H1 (cell line): ENCODE results near the gene NAXE. TPM values are rescaled to one million over a fixed set of nuclear protein-coding genes. Genes with fewer than 3 reads are reported as not detected.

Source experiments
- CTCF ChIA-PET: fragments of 300-600 bp; sonication (Branson Sonifier 250); formaldehyde crosslinking; loops from one replicate; lab custom pipeline; 2021; ENCODE audit not compliant: partially characterized antibody; lab: Charles Lee
- POLR2A ChIA-PET: fragments of 300-600 bp; sonication (Branson Sonifier 250); formaldehyde crosslinking; loops from one replicate; lab custom pipeline; 2021; ENCODE audit warnings: inconsistent platforms; ENCODE audit not compliant: partially characterized antibody; lab: Charles Lee
- DNase-seq, 2 experiments: peaks; one replicate each; pipeline versions ENCODE4 v3.0.0 to v3.0.0-alpha.2; 2010 to 2022; ENCODE audit warnings: low spot score in 2 of 2, low read depth in 1 of 2, mixed read lengths in 1 of 2
- FAIRE-seq: peaks from 2 replicates; lab custom pipeline; 2011; peaks lifted over from hg19 to GRCh38; lab: Jason Lieb, UNC
- H2AFZ ChIP-seq: 2 replicates; pipeline ENCODE4 v1.8.1; 2012; ENCODE audit warnings: low read length, inconsistent platforms
- H2AK5ac ChIP-seq: 2 replicates; pipeline ENCODE4 v1.6.1; 2013; ENCODE audit warnings: low read depth, low read length
- H2BK120ac ChIP-seq: replicated peaks from 2 replicates; pipeline ENCODE3; 2013; ENCODE audit warnings: low read depth, low read length, inconsistent platforms
- H2BK12ac ChIP-seq: 2 replicates; pipeline ENCODE4 v1.6.1; 2013; ENCODE audit warnings: low read depth, low read length
- H2BK15ac ChIP-seq: 2 replicates; pipeline ENCODE4 v1.6.1; 2013; ENCODE audit warnings: low read length
- H2BK20ac ChIP-seq: 2 replicates; pipeline ENCODE4 v1.6.1; 2013; ENCODE audit warnings: low read length
- H2BK5ac ChIP-seq: 2 replicates; pipeline ENCODE4 v1.6.1; 2013; ENCODE audit warnings: low read depth, low read length
- H3K14ac ChIP-seq: 2 replicates; pipeline ENCODE4 v1.6.1; 2013; ENCODE audit warnings: inconsistent platforms; ENCODE audit not compliant: insufficient read length
- H3K18ac ChIP-seq: 2 replicates; pipeline ENCODE4 v1.6.1; 2013; ENCODE audit warnings: low read length; ENCODE audit errors: extremely low read depth
- H3K23ac ChIP-seq: 2 replicates; pipeline ENCODE4 v1.6.1; 2013; ENCODE audit warnings: inconsistent platforms; ENCODE audit not compliant: insufficient read length
- H3K23me2 ChIP-seq: 2 replicates; pipeline ENCODE4 v1.6.1; 2013; ENCODE audit warnings: low read depth, low read length
- H3K27ac ChIP-seq: 2 replicates; pipeline ENCODE4 v1.6.1; 2011; ENCODE audit warnings: low read depth, low read length, inconsistent platforms
- H3K27me3 ChIP-seq, 4 experiments: replicated peaks in 1 of 4; 1 replicate in 1 of 4; 2 replicates in 3 of 4; pipeline versions ENCODE4 v1.6.1 to v1.8.1; 2011 to 2013; ENCODE audit warnings: low read length in 3 of 4, mild to moderate bottlenecking in 3 of 4, inconsistent platforms in 2 of 4, mixed read lengths in 2 of 4, moderate library complexity in 1 of 4; ENCODE audit not compliant: control insufficient read depth in 3 of 4, insufficient read depth in 3 of 4; ENCODE audit errors: extremely low read depth in 1 of 4
- H3K36me3 ChIP-seq, 4 experiments: 2 replicates each; pipeline versions ENCODE4 v1.6.1 to v1.8.1; 2011 to 2013; ENCODE audit warnings: mild to moderate bottlenecking in 4 of 4, low read length in 3 of 4, moderate library complexity in 2 of 4, control low read depth in 1 of 4, inconsistent platforms in 1 of 4; ENCODE audit not compliant: insufficient read depth in 4 of 4, control insufficient read depth in 2 of 4
- H3K4ac ChIP-seq: replicated peaks from 2 replicates; pipeline ENCODE3; 2013; ENCODE audit warnings: low read length, low read depth, mixed read lengths, inconsistent platforms; ENCODE audit not compliant: insufficient read length
- H3K4me1 ChIP-seq, 4 experiments: replicated peaks in 1 of 4; 1 replicate in 1 of 4; 2 replicates in 3 of 4; pipeline versions ENCODE4 v1.6.1 to v1.8.1; 2011 to 2013; ENCODE audit warnings: low read length in 3 of 4, inconsistent platforms in 2 of 4, mixed read lengths in 1 of 4; ENCODE audit not compliant: insufficient read depth in 4 of 4, control insufficient read depth in 3 of 4
- H3K4me2 ChIP-seq, 2 experiments: 2 replicates each; pipeline versions ENCODE4 v1.6.1 to v1.8.1; 2011 to 2013; ENCODE audit warnings: low read depth in 2 of 2, low read length in 2 of 2, control low read depth in 1 of 2, inconsistent platforms in 1 of 2, mild to moderate bottlenecking in 1 of 2; ENCODE audit not compliant: insufficient read depth in 1 of 2
- H3K4me3 ChIP-seq, 4 experiments: fragments of 200-600, 300-600 bp in 1 of 4; sonication (generic), shearing (Covaris generic), sonication (Bioruptor Twin) in 1 of 4; 2 replicates each; pipeline versions ENCODE4 v1.5.1 to v1.8.1; 2011 to 2016; ENCODE audit warnings: low read length in 4 of 4, low read depth in 3 of 4, control low read depth in 2 of 4, inconsistent platforms in 2 of 4, mild to moderate bottlenecking in 2 of 4, mixed read lengths in 1 of 4, moderate library complexity in 1 of 4; ENCODE audit not compliant: insufficient read depth in 2 of 4; ENCODE audit errors: extremely low read depth in 1 of 4
- H3K56ac ChIP-seq: replicated peaks from 2 replicates; pipeline ENCODE3; 2013; ENCODE audit warnings: low read depth, mild to moderate bottlenecking, mixed read lengths, low read length, inconsistent platforms; ENCODE audit not compliant: insufficient read length
- H3K79me1 ChIP-seq: 2 replicates; pipeline ENCODE4 v1.6.1; 2013; ENCODE audit warnings: low read depth, low read length, control low read depth
- H3K79me2 ChIP-seq, 2 experiments: 2 replicates each; pipeline versions ENCODE4 v1.6.1 to v1.8.1; 2012 to 2013; ENCODE audit warnings: low read length in 2 of 2, mild to moderate bottlenecking in 2 of 2, inconsistent platforms in 1 of 2; ENCODE audit not compliant: insufficient read depth in 2 of 2, control insufficient read depth in 1 of 2
- H3K9ac ChIP-seq, 4 experiments: replicated peaks in 1 of 4; 1 replicate in 1 of 4; 2 replicates in 3 of 4; pipeline versions ENCODE4 v1.6.1 to v1.8.1; 2011 to 2013; ENCODE audit warnings: low read depth in 3 of 4, low read length in 3 of 4, control low read depth in 2 of 4, mild to moderate bottlenecking in 2 of 4, moderate library complexity in 2 of 4, inconsistent platforms in 1 of 4; ENCODE audit errors: extremely low read depth in 1 of 4
- H3K9me3 ChIP-seq, 2 experiments: 2 replicates each; pipeline versions ENCODE4 v1.6.1 to v1.8.1; 2012 to 2013; ENCODE audit warnings: mild to moderate bottlenecking in 2 of 2, moderate library complexity in 2 of 2, control low read depth in 1 of 2, inconsistent platforms in 1 of 2, low read depth in 1 of 2, low read length in 1 of 2, mixed read lengths in 1 of 2; ENCODE audit not compliant: insufficient read depth in 2 of 2
- H4K20me1 ChIP-seq, 2 experiments: replicated peaks in 1 of 2; 2 replicates each; pipeline versions ENCODE3 to v1.8.1; 2011 to 2013; ENCODE audit warnings: inconsistent platforms in 2 of 2, low read length in 2 of 2, mild to moderate bottlenecking in 1 of 2; ENCODE audit not compliant: insufficient read depth in 2 of 2, control insufficient read depth in 1 of 2
- H4K5ac ChIP-seq: 2 replicates; pipeline ENCODE4 v1.6.1; 2013; ENCODE audit warnings: low read length, low read depth, mixed read lengths, inconsistent platforms; ENCODE audit not compliant: insufficient read length
- H4K8ac ChIP-seq: 2 replicates; pipeline ENCODE4 v1.8.0; 2013; ENCODE audit warnings: mild to moderate bottlenecking, moderate library complexity, low read length, inconsistent platforms; ENCODE audit not compliant: insufficient read depth; ENCODE audit errors: extremely low read depth
- H4K91ac ChIP-seq: replicated peaks from 2 replicates; pipeline ENCODE3; 2013; ENCODE audit warnings: low read length, mixed read lengths, inconsistent platforms; ENCODE audit not compliant: insufficient read length
- BCL11A ChIP-seq, 2 experiments: IDR thresholded peaks; one replicate each; pipeline ENCODE4 v1.6.1; 2011; ENCODE audit warnings: low read depth in 2 of 2, low read length in 2 of 2, mild to moderate bottlenecking in 2 of 2
- CBX5 ChIP-seq: fragments of 300-800, 300-1000 bp; sonication (generic); IDR thresholded peaks from 2 replicates; pipeline ENCODE4 v1.7.1; 2016; ENCODE audit warnings: antibody characterized with exemption, low read length, low read depth
- CTBP2 ChIP-seq: IDR thresholded peaks from 2 replicates; pipeline ENCODE4 v1.7.0; 2011; ENCODE audit warnings: borderline replicate concordance, mild to moderate bottlenecking, moderate library complexity, mixed read lengths, low read length; ENCODE audit not compliant: insufficient read depth, insufficient read length
- EZH2 ChIP-seq: fragments of 200-600 bp; sonication (generic); IDR thresholded peaks from 2 replicates; pipeline ENCODE4 v1.7.1; 2012; ENCODE audit warnings: low read depth, mild to moderate bottlenecking, moderate library complexity, low read length, inconsistent platforms; ENCODE audit not compliant: severe bottlenecking
- FOSL1 ChIP-seq: IDR thresholded peaks from 2 replicates; pipeline ENCODE4 v1.6.1; 2011; ENCODE audit warnings: mild to moderate bottlenecking, low read depth, low read length, moderate library complexity; ENCODE audit not compliant: insufficient read depth
- POLR2AphosphoS5 ChIP-seq: IDR thresholded peaks from 2 replicates; pipeline ENCODE4 v1.6.1; 2011; ENCODE audit warnings: low read depth, low read length
- POU5F1 ChIP-seq: IDR thresholded peaks from 2 replicates; pipeline ENCODE4 v1.6.1; 2011; ENCODE audit warnings: low read depth, mild to moderate bottlenecking, low read length, moderate library complexity
- RBBP5 ChIP-seq: IDR thresholded peaks from 2 replicates; pipeline ENCODE4 v1.7.1; 2012; ENCODE audit warnings: low read depth, mild to moderate bottlenecking, inconsistent platforms, low read length, moderate library complexity, borderline replicate concordance
- RNF2 ChIP-seq: fragments of 200-900, 300-1000 bp; sonication (generic); IDR thresholded peaks from 2 replicates; pipeline ENCODE4 v1.7.1; 2016; ENCODE audit warnings: borderline replicate concordance, low read depth, mild to moderate bottlenecking, antibody characterized with exemption, low read length; ENCODE audit not compliant: poor library complexity, severe bottlenecking; ENCODE audit errors: missing control alignments
- SIRT6 ChIP-seq: IDR thresholded peaks from one replicate; pipeline ENCODE4 v1.7.1; 2012; ENCODE audit warnings: low read length, inconsistent platforms
- SP1 ChIP-seq: IDR thresholded peaks from 2 replicates; pipeline ENCODE4 v1.6.1; 2011; ENCODE audit warnings: low read depth, low read length
- TAF1 ChIP-seq: IDR thresholded peaks from 2 replicates; pipeline ENCODE4 v1.6.1; 2011; ENCODE audit warnings: mild to moderate bottlenecking, low read depth, low read length
- TBP ChIP-seq: IDR thresholded peaks from 2 replicates; pipeline ENCODE4 v1.6.1; 2011; ENCODE audit warnings: low read depth, low read length, improper control_type of control experiment
- ZNF274 ChIP-seq: IDR thresholded peaks from 2 replicates; pipeline ENCODE4 v1.7.0; 2012; ENCODE audit warnings: low read length, borderline replicate concordance; ENCODE audit errors: extremely low read depth
- WGBS, 2 experiments: shearing (Covaris generic) in 1 of 2; methylation state at CpG; one replicate each; pipeline versions ENCODE4 v1.1.6 to v1.1.7; 2013 to 2015; ENCODE audit warnings: low lambda C conversion rate in 2 of 2, mixed read lengths in 2 of 2, inconsistent platforms in 1 of 2, low coverage in 1 of 2, missing lambda C conversion rate in 1 of 2; ENCODE audit not compliant: insufficient replicate concordance in 2 of 2, insufficient coverage in 1 of 2, insufficient read length in 1 of 2; ENCODE audit errors: extremely low coverage in 1 of 2, missing lambda C conversion rate in 1 of 2; 5-methylcytosine and 5-hydroxymethylcytosine counted together
- polyA plus RNA-seq, 7 experiments: library from polyadenylated mRNA; depleted of rRNA in 3 of 7; stranded (reverse) in 5 of 7; unstranded in 2 of 7; fragments of >200 nt in 5 of 7; fragments of 200-250 nt in 2 of 7; gene quantifications; 1 replicate in 5 of 7; 2 replicates in 1 of 7; 4 replicates in 1 of 7; pipeline versions ENCODE4 v1.2.1 to v1.2.3, GENCODE V29; 2011 to 2013; ENCODE audit warnings: missing spikeins in 2 of 7, mixed read lengths in 2 of 7
- total RNA-seq: library from RNA; stranded (reverse); fragmentation: NEBNext Ultra II Directional; extraction: Animal tissue kit (Norgen Biotek cat#: 25700); gene quantifications from 2 replicates; pipeline ENCODE4 v1.2.1, GENCODE V29; 2021

NAXE gene
- total and polyA plus RNA-seq, 2 of the 8 experiments (the other 6 are each of a cell fraction or from before 2014, with no cell fraction given) = 73.1 to 74.3 TPM

- POLR2A ChIA-PET = interaction anchor here (0.9 to 1.6 kb wide), 2 partner anchors 13 to 51 kb away, joined by 3 read pairs; partner anchors contain the start of gene GPATCH4
- 93% methylated on average over 5 of the region's 5 CpGs; no CpG with 5 or more reads in 1 of the 2 experiments for WGBS, 2 experiments
- TF ChIP-seq TBP (no peak), FOSL1 (no peak), CTBP2 (no peak), POLR2AphosphoS5 (no peak), CBX5 (no peak), RBBP5 (no peak), EZH2 (no peak), SIRT6 (no peak), RNF2 (no peak), ZNF274 (no peak), TAF1 (no peak), BCL11A (IDR thresholded peaks at IDR 0.05; ENCODE audit: low read depth in 2 of 2, low read length in 2 of 2) (no peak), POU5F1 (no peak), SP1 (no peak)
Observed at GRCh38 chr1:156550346-156550745, 41.2 kb upstream of the NAXE start.

More at GRCh38 chr1:156550346-156550745, 41.2 kb upstream of the NAXE start:
- Histone ChIP-seq H2BK5ac (no peak overlapping the region), H4K5ac (no peak overlapping the region), H2BK20ac (no peak overlapping the region), H3K4ac (no peak overlapping the region), H3K14ac (no peak overlapping the region), H2BK15ac (no peak overlapping the region), H2BK120ac (no peak overlapping the region), H3K4me1 (no peaks in the 10 kb centered on the region), H3K23me2 (no peaks in the 10 kb centered on the region), H3K9ac (no peak overlapping the region), H4K20me1 (peaks cover 0 to 8% of the 10 kb centered on the region in 2 experiments), H2BK12ac (no peak overlapping the region), H3K23ac (no peak overlapping the region), H3K9me3 (no peaks in the 10 kb centered on the region), H2AK5ac (no peak overlapping the region), H3K4me2 (no peak overlapping the region), H3K36me3 (peaks cover 3 to 24% (median 13%) of the 10 kb centered on the region in 4 experiments; a peak in 6 of 8 replicates), H3K4me3 (no peak overlapping the region), H3K27ac (no peak overlapping the region), H3K18ac (no peak overlapping the region), H3K56ac (no peak overlapping the region), H4K91ac (no peak overlapping the region), H3K79me2 (no peaks in the 10 kb centered on the region), H3K27me3 (no peaks in the 10 kb centered on the region), H2AFZ (no peak overlapping the region), H4K8ac (no peak overlapping the region), H3K79me1 (no peaks in the 10 kb centered on the region)
- CTCF ChIA-PET = interaction anchor here (0.6 to 6.8 kb wide), 9 partner anchors 9 to 778 kb away, joined by 3 to 33 read pairs (median 3); partner anchors contain the start of gene NAXE
- FAIRE-seq (no peak), DNase-seq (no peak)
